GM18907 (cell line): ENCODE results near the gene ZFAND6.
"Not testable (repeated sequence)": the region's sequence is repeated elsewhere in the genome, so short reads cannot be mapped to it uniquely, and the experiment has no call there.

Experiments
- ATAC-seq: cut with Tn5 transposase; IDR thresholded peaks from one replicate; pipeline ENCODE4 v1.9.1; 2021; ENCODE audit warnings: mild to moderate bottlenecking, moderate library complexity; ENCODE audit not compliant: unreplicated experiment

The ZFAND6 gene

GRCh38 chr15:80095969-80096368 is 36.5 kb downstream of the ZFAND6 start:
- no peak for ATAC-seq

GRCh38 chr15:80098341-80098740 is 38.9 kb downstream of the ZFAND6 start:
- no peak for ATAC-seq

DNA sequence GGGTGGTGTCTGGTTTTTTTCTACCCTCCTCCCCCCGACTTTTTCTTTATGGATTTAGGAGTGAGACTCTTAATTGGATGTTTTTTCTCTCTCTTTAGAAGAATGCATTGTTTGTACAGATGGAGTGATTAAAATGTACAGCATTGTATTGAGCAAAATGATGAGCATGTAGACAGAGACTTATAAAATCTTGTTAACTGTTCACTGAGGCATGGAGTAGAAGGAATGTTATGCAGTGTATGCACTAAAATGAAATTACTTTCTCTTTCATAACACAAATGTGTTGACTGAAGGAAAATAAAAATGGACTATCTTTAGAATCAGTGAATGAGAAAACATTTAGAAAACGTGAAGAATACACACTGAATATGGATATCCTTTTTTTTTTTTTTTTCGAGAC is 39.8 kb downstream of the ZFAND6 start:
- ATAC-seq = peak; percentile 44

DNA sequence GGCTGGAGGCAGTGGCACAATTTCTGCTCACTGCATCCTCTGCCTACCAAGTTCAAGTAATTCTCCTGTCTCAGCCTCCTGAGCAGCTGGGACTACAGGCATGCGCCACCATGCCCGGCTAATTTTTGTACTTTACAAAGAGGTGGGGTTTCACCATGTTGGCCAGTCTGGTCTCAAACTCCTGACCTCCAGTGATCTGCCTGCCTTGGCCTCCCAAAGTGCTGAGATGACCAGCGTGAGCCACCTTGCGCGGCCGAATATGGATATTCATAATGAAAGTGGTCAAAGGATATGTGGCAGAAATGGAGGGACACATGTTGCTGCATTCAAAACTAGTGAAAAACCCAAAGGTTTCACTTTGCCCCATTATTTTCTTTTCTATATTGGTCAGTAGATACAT is 40.2 kb downstream of the ZFAND6 start:
- ATAC-seq = peak; percentile 84

DNA sequence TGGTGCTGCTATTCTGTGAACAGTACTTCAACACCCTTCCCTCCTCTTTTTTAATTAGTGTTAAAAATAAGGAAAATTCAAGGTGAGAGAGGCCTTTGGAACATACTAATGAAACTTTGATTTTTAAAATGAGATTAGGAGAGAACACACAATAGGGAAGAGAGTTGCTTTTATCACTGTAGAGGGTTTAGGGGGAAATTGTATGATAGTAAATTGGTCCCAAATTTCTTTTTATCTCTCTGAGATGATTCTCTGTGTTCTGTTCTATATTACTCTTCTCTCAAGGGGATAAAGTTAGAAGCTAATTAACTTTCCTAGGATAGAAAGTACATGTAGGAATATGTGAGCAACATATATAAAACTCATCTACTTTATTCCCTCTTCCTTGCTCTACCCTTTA is 40.8 kb downstream of the ZFAND6 start:
- ATAC-seq = no peak

DNA sequence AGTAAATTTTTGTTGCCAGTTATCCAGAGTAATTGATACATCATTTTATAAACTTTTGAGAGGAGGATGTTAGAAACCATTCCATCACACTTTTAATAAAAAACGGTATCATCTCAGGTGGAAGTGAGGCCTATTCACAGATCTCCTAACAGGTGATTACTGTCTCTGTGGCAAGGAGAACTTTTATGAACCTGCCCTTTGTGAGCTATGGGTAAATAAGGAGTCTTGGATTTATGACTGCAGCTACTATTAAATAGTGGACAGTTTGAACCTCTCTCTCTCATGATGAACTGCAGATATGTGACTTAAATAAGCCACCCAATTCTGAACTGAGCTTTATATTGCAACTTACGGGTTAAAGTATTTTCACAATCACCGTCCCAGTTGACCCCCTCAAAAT is 45.7 kb downstream of the ZFAND6 start:
- ATAC-seq = no peak

DNA sequence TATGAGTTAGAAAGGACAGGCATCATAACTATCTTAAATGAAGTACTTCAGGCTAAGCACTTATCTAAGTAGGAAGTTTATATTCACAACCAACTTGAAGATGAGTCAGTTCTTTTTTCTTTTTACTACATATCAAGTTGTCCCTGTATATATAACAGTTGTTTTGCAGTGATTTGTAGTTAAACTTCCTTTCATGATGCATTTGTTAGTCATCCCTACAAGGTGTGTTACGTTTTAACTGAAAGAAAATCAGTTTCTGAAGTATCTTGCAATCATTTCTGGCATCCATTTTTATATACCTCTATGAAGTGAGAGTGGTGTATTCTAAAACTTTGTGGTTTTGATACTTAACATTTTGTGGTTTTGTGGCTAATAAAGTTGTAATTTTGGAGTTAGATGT is 46.1 kb downstream of the ZFAND6 start:
- ATAC-seq = no peak

DNA sequence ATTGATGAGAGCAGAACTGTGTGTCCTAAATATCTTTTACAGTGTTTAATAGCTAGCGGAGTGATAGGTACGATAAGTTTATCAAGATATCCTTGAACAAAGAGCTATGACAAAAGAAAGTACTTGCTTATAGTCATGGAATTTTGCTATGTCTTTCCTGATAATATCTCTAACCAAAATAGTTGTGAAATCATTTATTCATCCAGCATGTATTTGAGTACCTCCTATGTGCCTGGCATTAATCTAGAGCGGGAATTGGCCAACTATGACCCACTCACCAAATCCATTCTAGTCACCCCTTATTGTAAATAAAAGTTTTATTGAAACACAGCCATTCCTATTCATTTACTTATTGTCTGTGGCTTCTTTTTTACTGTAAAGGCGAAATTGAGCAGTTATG is 46.6 kb downstream of the ZFAND6 start:
- no peak for ATAC-seq

DNA sequence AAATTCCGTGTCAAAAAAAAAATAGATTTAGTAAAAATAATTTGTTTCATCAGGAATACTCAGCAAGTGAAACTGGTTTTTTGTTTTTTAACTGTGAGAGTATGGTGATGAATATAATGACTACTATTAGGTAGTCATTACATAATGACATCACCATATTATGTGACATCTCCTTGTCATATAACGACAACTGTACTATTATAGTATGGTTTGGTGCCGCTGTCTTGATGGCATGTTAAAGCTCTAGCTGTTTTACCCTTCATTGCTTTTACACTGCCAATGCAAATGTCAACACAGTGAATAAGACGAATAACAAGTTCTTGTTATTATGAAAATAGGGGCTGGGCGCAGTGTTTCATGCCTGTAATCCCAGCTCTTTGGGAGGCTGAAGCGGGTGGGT is 47.7 kb downstream of the ZFAND6 start:
- ATAC-seq = no peak

- ATAC-seq = no peak
Measured at GRCh38 chr15:80107774-80108173, 48.3 kb downstream of the ZFAND6 start.

DNA sequence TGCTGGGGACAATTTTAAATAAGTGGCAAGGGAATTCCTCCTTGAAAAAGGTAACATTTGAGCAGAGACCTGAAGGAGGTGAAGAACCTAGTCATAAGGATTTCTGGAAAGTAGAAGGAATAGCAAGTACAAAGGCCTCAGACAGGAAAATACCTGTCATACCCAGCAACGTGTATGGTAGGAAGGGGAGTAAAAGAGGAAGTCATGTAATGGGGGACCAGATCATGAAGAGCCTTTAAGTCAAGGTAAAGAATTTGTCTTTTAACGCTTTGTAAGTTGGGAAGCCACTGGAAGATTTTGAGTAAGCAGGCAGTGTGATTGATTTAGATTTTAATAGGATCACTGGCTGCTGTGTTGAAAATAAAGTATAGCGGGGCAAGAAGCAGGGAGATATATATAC is 49.9 kb downstream of the ZFAND6 start:
- no peak for ATAC-seq

GRCh38 chr15:80110920-80111319 is 51.4 kb downstream of the ZFAND6 start:
- ATAC-seq = no peak

DNA sequence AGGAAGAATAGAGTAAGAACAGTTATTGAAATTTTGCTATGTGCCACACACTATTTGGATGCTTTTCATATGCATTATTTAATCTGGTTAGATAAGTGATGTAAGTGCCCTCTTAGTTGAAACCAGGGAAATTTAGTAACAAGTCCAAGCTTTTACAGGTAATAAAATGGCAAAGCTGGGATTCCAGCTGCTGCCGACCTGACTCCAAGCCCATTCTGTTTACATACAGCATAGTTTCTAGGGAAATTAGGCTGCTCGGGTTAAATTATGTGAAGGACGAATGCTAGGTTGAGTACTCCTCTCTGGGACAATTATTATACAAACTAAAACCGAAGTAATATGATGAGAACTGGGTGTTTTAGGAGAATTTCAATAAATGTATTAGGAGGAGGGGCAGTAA is 54.6 kb downstream of the ZFAND6 start:
- ATAC-seq = no peak

DNA sequence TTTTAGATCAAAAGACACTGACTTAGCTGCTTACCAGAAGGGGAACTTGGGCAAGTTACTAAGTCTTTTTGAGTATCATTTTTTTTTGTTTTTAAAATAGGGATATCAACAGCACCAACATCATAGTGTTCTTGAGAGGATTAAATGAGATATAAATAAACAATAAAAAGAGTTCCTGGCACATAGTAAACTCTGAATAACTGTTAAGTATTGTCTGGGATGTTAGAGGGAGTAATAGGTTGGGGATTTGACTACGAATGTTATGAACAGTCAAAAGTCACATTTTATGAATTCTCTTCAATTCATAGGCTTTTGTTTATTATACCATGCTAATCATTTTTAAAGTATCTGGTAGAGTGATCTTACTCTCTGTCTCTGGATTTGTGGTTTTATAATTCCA is 55.5 kb downstream of the ZFAND6 start:
- ATAC-seq = no peak

DNA sequence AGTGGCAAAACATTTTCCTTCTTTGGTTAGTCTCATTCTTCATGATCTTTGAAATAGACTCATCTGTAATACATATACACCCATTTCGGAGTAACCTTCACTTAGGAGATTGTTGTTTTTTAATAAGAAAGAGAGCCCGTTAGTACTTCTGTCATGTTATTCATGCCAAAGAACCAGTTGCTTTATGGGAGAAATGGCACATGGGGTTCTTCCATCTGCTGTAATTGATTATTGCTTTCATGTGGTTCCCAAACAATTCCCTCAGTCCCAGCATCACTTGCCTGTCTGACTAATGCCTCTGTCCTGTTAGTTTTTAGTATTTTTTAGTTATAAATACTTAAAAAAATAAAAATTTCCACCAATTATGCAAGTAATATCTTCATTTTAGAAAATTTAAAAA is 59.5 kb downstream of the ZFAND6 start:
- ATAC-seq = no peak

DNA sequence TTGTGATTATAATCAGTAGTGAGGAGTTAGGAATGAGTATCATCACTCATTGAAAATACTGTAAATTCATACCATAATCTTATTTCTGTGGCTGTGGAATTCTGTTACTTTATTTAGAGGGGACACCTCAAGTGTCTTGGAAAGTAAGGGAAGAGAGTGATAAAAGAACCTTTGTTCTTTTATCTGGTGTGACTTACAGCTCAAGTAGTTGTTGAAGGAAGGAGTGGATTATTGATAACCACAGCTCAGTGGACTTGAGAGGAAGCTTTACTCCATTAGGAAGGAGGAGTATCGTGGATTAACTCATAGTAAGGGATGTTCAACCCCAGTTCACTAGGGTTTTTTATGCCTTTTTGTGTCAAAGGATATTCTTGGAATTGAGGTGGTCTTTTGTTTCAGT is 61.2 kb downstream of the ZFAND6 start:
- no peak for ATAC-seq

GRCh38 chr15:80121546-80121945 is 62.1 kb downstream of the ZFAND6 start:
- no peak for ATAC-seq

DNA sequence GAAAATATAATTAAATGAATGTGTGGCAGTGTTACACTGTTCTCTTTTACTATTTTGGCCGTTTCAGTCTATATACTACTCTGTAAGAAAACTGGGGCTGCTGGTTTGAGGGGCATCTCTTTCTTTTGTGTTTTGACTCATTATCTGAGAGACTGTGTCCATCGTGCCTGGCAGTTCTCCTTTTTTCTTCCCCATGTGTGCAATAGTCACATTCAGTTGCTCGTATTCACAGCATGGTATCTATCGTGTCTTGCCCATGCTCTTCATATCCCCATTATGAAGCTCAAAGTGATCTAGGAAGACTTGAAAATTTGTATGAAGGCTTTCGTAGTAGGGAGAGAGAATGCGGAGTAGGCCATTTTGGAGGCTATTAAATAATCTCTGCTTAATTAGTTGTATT is 63.6 kb downstream of the ZFAND6 start:
- no peak for ATAC-seq

GRCh38 chr15:80127253-80127652 is 67.8 kb downstream of the ZFAND6 start:
- not testable (repeated sequence) for ATAC-seq

GRCh38 chr15:80127911-80128310 is 68.4 kb downstream of the ZFAND6 start:
- ATAC-seq = no peak

GRCh38 chr15:80132382-80132781 is 72.9 kb downstream of the ZFAND6 start:
- ATAC-seq = no peak

DNA sequence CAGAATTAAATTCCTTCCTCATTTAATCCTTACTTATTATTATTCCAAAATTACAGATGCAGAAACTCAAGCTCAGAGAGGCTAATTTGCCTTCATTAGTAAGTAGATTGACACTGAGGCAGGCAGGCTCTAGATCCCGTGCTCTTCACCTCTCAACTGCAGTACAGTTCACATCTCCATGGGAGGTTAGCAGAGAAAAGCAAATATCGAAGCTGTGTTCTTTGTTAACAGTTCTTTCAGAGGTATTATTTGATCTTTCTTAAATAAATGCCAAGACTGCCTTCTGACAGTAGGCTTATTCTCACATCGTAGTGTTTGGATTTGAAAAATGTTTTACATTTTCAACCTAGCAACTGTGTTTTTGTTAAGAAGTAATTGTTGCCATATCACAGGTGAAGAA is 77.4 kb downstream of the ZFAND6 start:
- ATAC-seq = no peak

- ATAC-seq = no peak
Measured at GRCh38 chr15:80138961-80139360, 79.5 kb downstream of the ZFAND6 start.

GRCh38 chr15:80140909-80141308 is 81.4 kb downstream of the ZFAND6 start:
- no peak for ATAC-seq
